B cell (primary cell): Measurements from ENCODE around the gene DENND2A. TPM values are rescaled to one million over a fixed set of nuclear protein-coding genes. Genes with fewer than 3 reads are reported as not detected.

Experiments
- ATAC-seq: fragments of 200-7000 bp; cut with Tn5 transposase; one replicate; pipeline ENCODE4 v1.10.0; 2021; ENCODE audit warnings: low read depth, mild to moderate bottlenecking, moderate number of reproducible peaks, moderate library complexity
- CTCF ChIA-PET: fragments of 350-600 bp; sonication (Branson Sonifier 250); formaldehyde crosslinking; loops from one replicate; lab custom pipeline; 2021; ENCODE audit warnings: antibody characterized with exemption, inconsistent platforms; lab: Charles Lee
- POLR2A ChIA-PET: fragments of 350-600 bp; sonication (Branson Sonifier 250); formaldehyde crosslinking; loops from one replicate; lab custom pipeline; 2021; ENCODE audit warnings: antibody characterized with exemption; lab: Charles Lee
- DNase-seq: peaks from one replicate; pipeline ENCODE4 v3.0.0; 2013
- H2AFZ ChIP-seq: 2 replicates; pipeline ENCODE4 v1.6.1; 2012; ENCODE audit warnings: mild to moderate bottlenecking, low read depth, low read length; ENCODE audit not compliant: insufficient read depth, poor library complexity, severe bottlenecking
- H3K27ac ChIP-seq, 2 donors: 1 replicate in 1 of 2; 2 replicates in 1 of 2; pipeline ENCODE4 v1.5.1; 2012 to 2013; ENCODE audit warnings: low read length in 2 of 2, mild to moderate bottlenecking in 2 of 2, moderate library complexity in 1 of 2
- H3K27me3 ChIP-seq, 4 experiments: fragments of 200-600 bp in 1 of 4; sonication (generic) in 1 of 4; replicated peaks in 1 of 4; 1 replicate in 2 of 4; 2 replicates in 2 of 4; pipeline versions ENCODE4 v1.6.1 to v1.7.0; 2013 to 2016; ENCODE audit warnings: low read length in 3 of 4, mild to moderate bottlenecking in 2 of 4, mixed read lengths in 1 of 4, moderate library complexity in 1 of 4; ENCODE audit not compliant: insufficient read depth in 4 of 4, control insufficient read depth in 3 of 4; ENCODE audit errors: control extremely low read depth in 1 of 4
- H3K36me3 ChIP-seq, 2 experiments: replicated peaks in 1 of 2; 1 replicate in 1 of 2; 2 replicates in 1 of 2; pipeline versions ENCODE4 v1.6.1 to v1.7.1; 2013; ENCODE audit warnings: low read length in 1 of 2; ENCODE audit not compliant: insufficient read depth in 2 of 2, control insufficient read depth in 1 of 2; ENCODE audit errors: control extremely low read depth in 1 of 2, extremely low read depth in 1 of 2
- H3K4me1 ChIP-seq, 2 donors: fragments of 200-600 bp in 1 of 2; sonication (generic) in 1 of 2; 1 replicate in 1 of 2; 2 replicates in 1 of 2; pipeline versions ENCODE4 v1.5.1 to v1.6.1; 2013 to 2017; ENCODE audit warnings: low read length in 2 of 2; ENCODE audit not compliant: control insufficient read depth in 2 of 2, insufficient read depth in 2 of 2
- H3K4me2 ChIP-seq: replicated peaks from 2 replicates; pipeline ENCODE3; 2012; ENCODE audit warnings: mild to moderate bottlenecking, low read depth, low read length; ENCODE audit not compliant: poor library complexity, severe bottlenecking
- H3K4me3 ChIP-seq, 5 experiments: fragments of 200-600 bp in 1 of 5; sonication (generic) in 1 of 5; 1 replicate in 3 of 5; 2 replicates in 2 of 5; pipeline versions ENCODE4 v1.5.1 to v1.7.0; 2011 to 2016; ENCODE audit warnings: low read length in 4 of 5, mild to moderate bottlenecking in 4 of 5, low read depth in 2 of 5, control low read depth in 1 of 5, moderate library complexity in 1 of 5; ENCODE audit not compliant: insufficient read depth in 1 of 5; ENCODE audit errors: control extremely low read depth in 1 of 5, extremely low read depth in 1 of 5
- H3K79me2 ChIP-seq: fragments of 200-600 bp; sonication (generic); one replicate; pipeline ENCODE4 v1.6.0; 2016; ENCODE audit warnings: low read length; ENCODE audit not compliant: control insufficient read depth, insufficient read depth
- H3K9ac ChIP-seq: fragments of 200-600 bp; sonication (generic); 2 replicates; pipeline ENCODE4 v1.6.1; 2017; ENCODE audit warnings: mild to moderate bottlenecking, low read length, moderate library complexity
- H3K9me3 ChIP-seq, 3 donors: one replicate each; pipeline versions ENCODE4 v1.6.1 to v1.7.1; 2013; ENCODE audit warnings: low read length in 2 of 3; ENCODE audit not compliant: control insufficient read depth in 2 of 3, insufficient read depth in 1 of 3; ENCODE audit errors: control extremely low read depth in 1 of 3
- H4K20me1 ChIP-seq: 2 replicates; pipeline ENCODE4 v1.6.0; 2012; ENCODE audit warnings: mild to moderate bottlenecking, low read length; ENCODE audit not compliant: insufficient read depth, control insufficient read depth, poor library complexity, severe bottlenecking
- H3K27ac Mint-ChIP-seq: one replicate; pipeline ENCODE4 v1.8.0; 2021; ENCODE audit warnings: mixed read lengths
- H3K27me3 Mint-ChIP-seq: one replicate; pipeline ENCODE4 v1.8.0; 2021; ENCODE audit warnings: mixed read lengths
- H3K4me1 Mint-ChIP-seq: one replicate; pipeline ENCODE4 v1.8.0; 2021; ENCODE audit warnings: mixed read lengths
- H3K4me3 Mint-ChIP-seq: one replicate; pipeline ENCODE4 v1.8.0; 2021; ENCODE audit warnings: mixed read lengths
- H3K9me3 Mint-ChIP-seq: one replicate; pipeline ENCODE4 v1.8.0; 2022; ENCODE audit warnings: mixed read lengths; ENCODE audit not compliant: insufficient read depth
- EZH2 ChIP-seq: IDR thresholded peaks from 2 replicates; pipeline ENCODE4 v1.6.1; 2012; ENCODE audit warnings: borderline replicate concordance, low read depth, mild to moderate bottlenecking, moderate library complexity, low read length; ENCODE audit not compliant: insufficient read depth, poor library complexity, severe bottlenecking
- WGBS: methylation state at CpG from one replicate; pipeline ENCODE4 v1.1.5; 2013; ENCODE audit warnings: missing lambda C conversion rate; ENCODE audit not compliant: insufficient coverage; 5-methylcytosine and 5-hydroxymethylcytosine counted together
- intact Hi-C: fragments of 100-400 bp; cut with micrococcal nuclease; formaldehyde crosslinking; loops from one replicate; pipeline ENCODE4 v1.10.0; 2022
- polyA plus RNA-seq: library from polyadenylated mRNA; depleted of rRNA; stranded (reverse); fragments of >200 nt; gene quantifications from 2 replicates; pipeline ENCODE4 v1.2.3, GENCODE V29; 2012
- total RNA-seq, 2 donors: library from RNA; stranded (reverse); fragments of 120-200 nt in 1 of 2; gene quantifications; 1 replicate in 1 of 2; 2 replicates in 1 of 2; pipeline versions ENCODE4 v1.2.3 to v1.2.4, GENCODE V29; 2013 to 2022
- TF ChIP-seq, protein P1 (sequence below): fragments of 200-600 bp; IDR thresholded peaks from one replicate; pipeline ENCODE4 v1.8.0; 2022; ENCODE audit warnings: antibody characterized with exemption, mild to moderate bottlenecking

Gene DENND2A
- total and polyA plus RNA-seq, 2 donors (not counting 1 experiment from before 2014, with no cell fraction given) = 0.31 TPM; not detected in 1

DNA sequence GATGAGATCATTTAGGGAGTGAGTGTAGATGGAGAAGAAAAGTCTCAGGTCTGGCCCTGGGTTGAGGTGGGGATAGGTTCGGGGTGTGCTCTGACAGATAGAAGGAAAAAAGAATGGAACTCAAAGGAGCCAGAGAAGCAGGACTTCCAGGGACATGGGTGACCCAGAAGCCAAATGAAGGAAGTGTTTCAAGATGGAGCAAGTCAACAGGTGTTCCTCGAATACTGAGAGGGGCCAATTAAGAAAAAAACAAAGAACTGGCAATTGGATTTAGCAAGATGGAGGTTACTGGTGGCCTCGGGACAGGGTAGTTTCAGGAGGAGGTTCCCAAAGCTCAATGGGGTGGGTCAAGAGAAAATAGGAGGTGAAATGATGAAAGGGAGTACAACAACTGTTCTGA, 40.3 kb downstream of the DENND2A start:
- no peak overlapping the region for H3K4me3 ChIP-seq
- no peaks in the 10 kb centered on the region for H3K9me3 Mint-ChIP-seq
- H3K27me3 ChIP-seq = peaks cover 0 to 6% (median 2%) of the 10 kb centered on the region in 4 experiments
- no peak overlapping the region for H3K4me2 ChIP-seq
- no peaks in the 10 kb centered on the region for H3K36me3 ChIP-seq
- ChIA-PET CTCF (no interaction called here), POLR2A (no interaction called here)
- H3K9me3 ChIP-seq = no peaks in the 10 kb centered on the region
- no peak overlapping the region for H3K9ac ChIP-seq
- intact Hi-C loops = no loop called here
- DNase-seq (no peak), ATAC-seq (no peak)
- peaks cover 24% of the 10 kb centered on the region for H3K27me3 Mint-ChIP-seq
- no peaks in the 10 kb centered on the region for H3K4me1 ChIP-seq
- H3K27ac Mint-ChIP-seq = no peak overlapping the region
- TF ChIP-seq, protein P1, sequence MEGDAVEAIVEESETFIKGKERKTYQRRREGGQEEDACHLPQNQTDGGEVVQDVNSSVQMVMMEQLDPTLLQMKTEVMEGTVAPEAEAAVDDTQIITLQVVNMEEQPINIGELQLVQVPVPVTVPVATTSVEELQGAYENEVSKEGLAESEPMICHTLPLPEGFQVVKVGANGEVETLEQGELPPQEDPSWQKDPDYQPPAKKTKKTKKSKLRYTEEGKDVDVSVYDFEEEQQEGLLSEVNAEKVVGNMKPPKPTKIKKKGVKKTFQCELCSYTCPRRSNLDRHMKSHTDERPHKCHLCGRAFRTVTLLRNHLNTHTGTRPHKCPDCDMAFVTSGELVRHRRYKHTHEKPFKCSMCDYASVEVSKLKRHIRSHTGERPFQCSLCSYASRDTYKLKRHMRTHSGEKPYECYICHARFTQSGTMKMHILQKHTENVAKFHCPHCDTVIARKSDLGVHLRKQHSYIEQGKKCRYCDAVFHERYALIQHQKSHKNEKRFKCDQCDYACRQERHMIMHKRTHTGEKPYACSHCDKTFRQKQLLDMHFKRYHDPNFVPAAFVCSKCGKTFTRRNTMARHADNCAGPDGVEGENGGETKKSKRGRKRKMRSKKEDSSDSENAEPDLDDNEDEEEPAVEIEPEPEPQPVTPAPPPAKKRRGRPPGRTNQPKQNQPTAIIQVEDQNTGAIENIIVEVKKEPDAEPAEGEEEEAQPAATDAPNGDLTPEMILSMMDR = no peak
- TF ChIP-seq EZH2 = no peak
- no peak overlapping the region for H3K4me3 Mint-ChIP-seq
- no peaks in the 10 kb centered on the region for H4K20me1 ChIP-seq
- WGBS = 89% methylated on average over 3 of the region's 3 CpGs
- no peaks in the 10 kb centered on the region for H3K79me2 ChIP-seq
- no peaks in the 10 kb centered on the region for H3K4me1 Mint-ChIP-seq
- no peak overlapping the region for H3K27ac ChIP-seq
- H2AFZ ChIP-seq = no peak overlapping the region

DNA sequence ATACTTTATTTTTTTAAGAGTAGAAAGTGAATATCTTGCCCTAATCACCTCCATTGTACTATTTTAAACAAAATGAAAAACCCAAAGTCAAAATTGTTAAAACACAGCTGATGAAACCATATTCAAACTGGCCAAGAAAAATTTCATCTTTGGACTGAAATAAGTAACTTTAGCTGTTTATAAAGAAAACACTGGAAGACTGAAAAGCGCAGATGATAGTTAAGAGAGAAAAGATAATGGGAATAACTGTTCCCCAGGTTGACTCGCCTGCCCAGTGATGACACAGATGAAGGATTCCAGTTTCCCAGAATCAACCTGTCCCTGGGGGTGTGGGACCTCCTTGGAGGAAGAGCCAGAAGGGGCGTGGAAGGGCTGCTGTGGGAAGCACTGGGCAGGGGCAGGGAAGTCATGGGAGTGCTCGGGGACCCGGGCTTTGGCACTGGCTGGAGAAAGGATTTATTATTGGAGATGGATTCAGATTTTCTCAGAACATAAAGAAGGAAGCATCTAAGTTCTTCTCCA, 43.1 kb downstream of the DENND2A start:
- no peak overlapping the region for H3K9ac ChIP-seq
- H3K27me3 ChIP-seq = peaks cover 0 to 19% (median 2%) of the 10 kb centered on the region in 4 experiments
- no peak overlapping the region for H3K4me2 ChIP-seq
- no peaks in the 10 kb centered on the region for H3K4me1 ChIP-seq
- ATAC-seq = no peak
- no peak for TF ChIP-seq EZH2
- TF ChIP-seq, protein P1 = no peak
- Mint-ChIP-seq H3K9me3 (no peaks in the 10 kb centered on the region), H3K4me1 (no peaks in the 10 kb centered on the region), H3K4me3 (no peak overlapping the region), H3K27ac (no peak overlapping the region), H3K27me3 (peaks cover 29% of the 10 kb centered on the region)
- ChIA-PET CTCF (interaction anchor here (0.7 kb wide), 1 partner anchor 9 kb away, joined by 3 read pairs; no protein-coding TSS in a partner anchor), POLR2A (no interaction called here)
- H3K36me3 ChIP-seq = no peaks in the 10 kb centered on the region
- no peak overlapping the region for H2AFZ ChIP-seq
- 82% methylated on average over 3 of the region's 5 CpGs for WGBS
- no peaks in the 10 kb centered on the region for H4K20me1 ChIP-seq
- H3K79me2 ChIP-seq = no peaks in the 10 kb centered on the region
- H3K9me3 ChIP-seq = no peaks in the 10 kb centered on the region
- DNase-seq = no peak
- no peak overlapping the region for H3K4me3 ChIP-seq
- intact Hi-C loops = no loop called here
- no peak overlapping the region for H3K27ac ChIP-seq
